Stimulated activated CD8-positive, alpha-beta memory T cell treated with anti-CD3 and anti-CD28 coated beads, Interleukin-12 subunit alpha, Interleukin-12 subunit beta, amount 100 ng/mL, for 4 hours (primary cell): ENCODE measurements around the gene SYPL2.
A peak's percentile ranks its signal among the peaks of the same experiment; 100 is the strongest.
"Not testable (repeated sequence)": the region's sequence is repeated elsewhere in the genome, so short reads cannot be mapped to it uniquely, and the experiment has no call there.

ENCODE experiments used
- DNase-seq: peaks from one replicate; pipeline ENCODE4 v3.0.0-alpha.2; 2020; ENCODE audit warnings: low read depth

Gene SYPL2

DNA sequence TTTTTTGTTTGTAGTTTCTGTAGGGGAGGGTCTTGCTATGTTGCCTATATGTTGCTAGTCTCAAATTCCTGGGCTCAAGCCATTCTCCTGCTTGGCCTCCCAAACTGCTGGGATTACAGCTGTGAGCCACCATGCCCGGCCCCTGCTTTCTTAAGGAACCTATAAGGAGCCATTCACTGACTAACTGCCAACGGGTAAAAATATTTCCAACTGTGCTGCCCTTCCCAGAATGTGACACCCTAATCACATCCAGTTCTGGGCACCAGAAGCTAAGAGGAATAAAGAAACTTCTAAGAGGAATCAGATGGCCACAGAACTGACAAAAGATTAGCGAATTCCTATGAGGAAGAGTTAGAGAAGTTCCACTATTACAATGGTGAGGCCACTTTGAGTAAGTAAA lies 6.4 kb downstream of the SYPL2 start:
- no peak for DNase-seq

DNA sequence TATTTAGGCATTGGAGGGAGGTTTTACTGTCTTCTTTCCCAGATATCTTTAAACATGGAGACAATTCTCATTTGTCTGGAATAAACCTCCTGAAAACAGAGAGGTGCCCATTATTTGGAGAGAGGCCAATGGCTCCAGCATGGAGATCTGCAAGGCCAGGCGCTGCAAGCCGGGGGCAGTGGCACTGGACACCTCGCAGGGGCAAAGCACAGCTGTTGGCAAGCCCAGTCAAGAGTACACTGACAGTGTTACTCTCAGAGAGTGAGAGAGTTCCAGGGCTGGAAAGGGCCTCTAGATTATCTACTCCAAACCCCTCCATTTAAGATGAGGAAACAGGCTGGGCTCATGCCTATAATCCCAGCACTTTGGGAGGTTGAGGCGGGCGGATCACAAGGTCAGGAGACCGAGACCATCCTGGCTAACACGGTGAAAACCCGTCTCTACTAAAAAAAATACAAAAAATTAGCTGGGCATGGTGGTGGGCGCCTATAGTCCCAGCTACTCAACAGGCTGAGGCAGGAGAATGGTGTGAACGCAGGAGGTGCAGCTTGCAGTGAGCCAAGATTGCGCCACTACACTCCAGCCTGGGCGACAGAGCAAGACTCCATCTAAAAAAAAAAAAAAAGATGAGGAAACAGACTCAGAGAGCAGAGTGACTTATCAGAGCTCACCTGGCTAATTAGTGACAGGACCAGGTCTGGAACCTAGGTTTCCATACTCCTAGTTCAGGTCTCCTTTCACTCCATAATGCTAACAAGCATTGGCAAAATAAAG lies 7.1 kb downstream of the SYPL2 start:
- not testable (repeated sequence) for DNase-seq

DNA sequence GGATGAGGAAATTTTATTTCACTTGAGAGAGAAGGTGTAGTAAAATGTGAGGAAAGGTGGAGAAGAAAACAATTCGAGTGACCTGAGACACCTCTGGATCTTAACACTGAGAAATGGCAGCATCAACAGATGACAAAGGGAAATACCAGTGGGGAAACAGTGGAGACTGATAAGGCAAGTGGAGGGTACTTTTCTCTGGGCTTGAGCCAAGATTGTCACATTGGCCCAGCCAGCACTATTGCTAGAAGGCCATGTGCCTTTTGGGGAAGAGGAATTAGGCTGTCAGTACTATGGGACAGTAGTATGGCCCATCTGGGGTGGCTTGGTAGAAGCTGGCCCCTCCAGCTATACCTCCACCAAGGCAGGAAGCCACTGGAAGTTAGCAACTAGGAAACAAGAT lies 8.4 kb downstream of the SYPL2 start:
- DNase-seq: no peak

DNA sequence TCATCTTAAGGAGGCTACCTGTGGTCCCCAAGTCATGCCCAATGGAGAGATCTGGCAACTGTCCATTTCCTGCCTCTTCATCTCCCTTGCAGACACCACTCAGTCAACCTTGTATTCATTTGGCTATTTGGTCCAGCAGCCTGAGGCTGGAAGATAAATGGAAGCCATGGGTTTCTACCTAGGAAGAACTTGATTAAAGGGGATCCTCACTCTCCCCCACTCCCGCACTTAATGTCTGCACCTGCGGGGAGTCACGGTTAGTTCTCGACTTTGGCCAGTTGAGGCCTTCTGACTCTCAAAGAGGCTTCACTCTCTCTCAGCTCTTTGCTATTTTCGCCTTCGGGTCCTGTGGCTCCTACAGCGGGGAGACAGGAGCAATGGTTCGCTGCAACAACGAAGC lies 8.9 kb downstream of the SYPL2 start:
- DNase-seq: no peak

DNA sequence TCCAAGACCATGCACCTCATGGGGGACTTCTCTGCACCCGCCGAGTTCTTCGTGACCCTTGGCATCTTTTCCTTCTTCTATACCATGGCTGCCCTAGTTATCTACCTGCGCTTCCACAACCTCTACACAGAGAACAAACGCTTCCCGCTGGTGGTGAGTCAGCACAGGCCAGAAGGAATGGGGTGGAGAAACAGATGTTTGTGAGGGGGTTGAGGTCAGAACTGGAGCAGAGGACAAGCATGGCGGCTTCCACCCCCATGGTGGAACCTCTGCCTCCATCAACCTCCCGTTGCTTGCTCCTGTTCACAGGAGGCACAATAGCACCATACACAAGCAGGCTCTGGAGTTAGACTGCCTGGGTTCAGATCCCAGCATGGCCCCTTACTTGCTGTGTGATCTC lies 10.5 kb downstream of the SYPL2 start:
- no peak for DNase-seq

DNA sequence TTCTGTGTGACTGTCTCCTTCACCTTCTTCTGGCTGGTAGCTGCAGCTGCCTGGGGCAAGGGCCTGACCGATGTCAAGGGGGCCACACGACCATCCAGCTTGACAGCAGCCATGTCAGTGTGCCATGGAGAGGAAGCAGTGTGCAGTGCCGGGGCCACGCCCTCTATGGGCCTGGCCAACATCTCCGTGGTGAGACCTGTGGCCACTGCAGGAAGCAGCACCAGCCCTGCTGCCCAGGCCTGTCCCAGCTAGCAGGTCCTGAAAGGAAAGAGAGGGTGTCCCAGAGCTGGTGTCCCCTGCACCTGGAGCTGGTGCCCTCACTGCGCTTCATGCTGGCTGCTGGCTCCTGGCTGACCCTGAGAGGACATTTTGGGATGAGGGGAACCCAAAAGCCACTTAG lies 11.5 kb downstream of the SYPL2 start:
- no peak for DNase-seq

DNA sequence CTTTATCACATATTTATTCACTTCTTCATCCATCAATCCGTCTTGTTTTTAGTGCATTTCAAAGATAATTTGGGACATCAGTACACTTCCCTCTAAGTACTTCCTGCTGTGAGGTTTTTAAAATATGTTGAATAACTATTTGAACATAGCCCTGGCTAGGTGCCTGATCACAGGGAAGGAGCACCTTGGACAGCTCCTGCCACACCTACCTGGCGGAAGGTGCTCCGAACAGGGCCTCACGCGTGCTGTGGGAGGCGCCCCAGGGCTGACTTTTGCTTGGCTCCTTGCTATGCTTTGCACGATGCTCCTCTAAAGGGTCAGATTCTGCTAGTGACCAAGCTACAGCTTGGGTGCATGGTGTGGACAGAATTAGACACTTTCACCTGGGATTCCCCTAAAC lies 12.5 kb downstream of the SYPL2 start:
- no peak for DNase-seq

DNA sequence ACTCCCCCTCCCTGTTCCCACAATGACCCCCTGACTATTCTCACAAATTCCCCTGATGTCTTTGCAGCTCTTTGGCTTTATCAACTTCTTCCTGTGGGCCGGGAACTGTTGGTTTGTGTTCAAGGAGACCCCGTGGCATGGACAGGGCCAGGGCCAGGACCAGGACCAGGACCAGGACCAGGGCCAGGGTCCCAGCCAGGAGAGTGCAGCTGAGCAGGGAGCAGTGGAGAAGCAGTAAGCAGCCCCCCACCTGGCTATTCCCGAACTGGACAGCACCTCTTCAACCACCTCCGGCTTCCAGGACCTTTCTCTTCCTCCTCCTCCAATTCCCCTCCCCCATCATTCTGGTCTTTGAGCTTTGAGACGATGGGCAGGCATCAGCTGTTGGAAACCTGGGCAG lies 13.0 kb downstream of the SYPL2 start:
- no peak for DNase-seq

DNA sequence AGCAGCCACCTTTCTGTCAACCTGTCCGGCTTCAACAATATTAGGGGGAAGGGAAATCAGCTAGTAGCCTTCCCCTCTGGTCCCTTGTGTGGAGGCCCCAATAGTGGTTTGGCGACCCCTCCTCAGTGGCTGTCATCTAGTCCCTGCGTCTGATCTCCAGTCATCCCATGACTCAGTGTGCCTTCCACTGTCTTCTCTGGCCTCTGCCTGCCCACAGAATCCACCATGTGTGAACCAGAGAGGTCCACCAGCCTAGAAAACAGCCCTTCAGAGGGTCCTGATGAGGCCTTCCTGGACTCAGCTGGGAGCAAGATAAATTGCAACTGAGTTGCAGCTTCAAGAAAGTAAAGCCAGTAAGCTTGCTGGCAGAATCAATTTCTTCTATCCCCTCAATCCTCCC lies 13.6 kb downstream of the SYPL2 start:
- no peak for DNase-seq

DNA sequence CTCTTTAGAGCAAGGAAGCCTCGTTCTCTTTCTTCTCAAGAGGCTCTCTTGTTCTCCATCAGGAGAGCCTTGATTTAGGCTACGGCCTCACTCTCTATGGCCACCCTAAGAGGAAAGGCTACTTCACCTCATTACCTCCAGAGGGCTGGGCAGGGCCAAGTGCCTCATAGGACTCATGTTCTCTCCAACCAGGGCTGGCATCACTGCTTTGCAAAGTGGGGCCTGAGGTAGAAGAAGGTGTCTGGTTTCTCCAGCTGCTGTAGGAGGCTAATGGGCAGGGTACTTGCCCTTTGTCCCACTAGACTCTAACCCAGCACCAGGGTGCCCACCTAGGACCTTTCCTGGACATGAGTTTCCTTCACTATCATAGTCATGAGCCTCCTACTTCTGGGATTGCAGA lies 15.3 kb downstream of the SYPL2 start:
- no peak for DNase-seq

DNA sequence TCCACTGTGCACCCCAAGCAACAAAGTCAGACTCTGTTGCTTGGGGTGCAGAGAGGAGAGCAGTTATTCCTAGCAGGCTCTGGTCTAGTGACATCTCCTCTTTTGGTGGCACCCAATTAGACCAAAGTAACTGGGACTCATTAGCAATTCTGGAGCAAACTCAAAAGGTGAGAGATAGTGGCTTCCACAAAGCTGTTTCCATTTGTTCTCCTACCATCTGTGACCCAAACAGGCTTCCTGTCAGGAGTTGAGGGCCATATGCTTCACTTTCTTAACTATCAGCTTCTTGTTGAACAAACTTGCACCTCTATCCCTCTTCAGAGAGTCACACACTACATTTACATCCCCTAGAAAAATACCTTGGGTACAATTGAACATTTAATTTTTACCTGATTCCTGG lies 15.9 kb downstream of the SYPL2 start:
- DNase-seq: no peak

DNA sequence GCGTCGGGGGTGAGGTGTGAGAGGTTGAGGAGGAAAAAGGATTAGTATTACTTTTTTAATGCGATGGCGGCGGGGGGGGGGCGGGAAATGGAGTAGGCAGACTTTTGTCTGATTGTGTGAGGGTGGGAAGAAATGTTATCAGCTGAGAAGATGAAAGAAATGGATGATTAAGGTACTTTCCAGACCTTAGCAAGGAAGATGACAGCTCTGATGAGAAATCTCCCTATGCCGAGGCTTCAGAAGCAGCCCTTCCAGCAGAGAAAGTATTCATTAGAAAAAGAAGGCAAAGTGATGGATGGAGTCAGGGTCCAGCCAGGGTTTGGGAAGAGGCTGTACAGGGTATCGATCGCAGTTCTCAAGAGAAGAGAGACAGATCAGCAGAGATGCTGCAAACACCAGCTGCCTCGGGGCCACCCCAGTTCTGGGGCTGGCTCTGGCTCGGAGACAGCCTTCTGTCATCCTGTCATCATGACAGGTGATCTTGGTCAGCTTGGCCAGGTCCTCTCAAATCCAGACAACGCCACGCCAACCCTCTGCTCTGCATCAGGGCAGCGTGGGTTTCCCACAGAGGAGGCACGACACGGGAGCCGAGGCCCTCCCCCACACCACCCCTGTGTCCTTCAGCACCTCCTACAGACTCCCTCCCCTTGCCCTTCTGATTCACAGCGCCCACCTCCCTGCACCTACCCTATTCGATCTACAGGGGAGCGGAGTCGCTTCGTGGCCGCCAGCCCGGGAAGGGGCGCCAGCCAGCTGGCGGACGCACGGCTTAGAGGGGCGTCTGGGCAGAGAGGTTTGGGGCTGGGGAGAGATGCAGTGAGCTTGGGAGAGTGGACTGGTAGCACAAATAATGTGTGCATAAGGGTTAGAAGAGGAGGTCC lies 16.7 kb downstream of the SYPL2 start:
- DNase-seq: no peak

DNA sequence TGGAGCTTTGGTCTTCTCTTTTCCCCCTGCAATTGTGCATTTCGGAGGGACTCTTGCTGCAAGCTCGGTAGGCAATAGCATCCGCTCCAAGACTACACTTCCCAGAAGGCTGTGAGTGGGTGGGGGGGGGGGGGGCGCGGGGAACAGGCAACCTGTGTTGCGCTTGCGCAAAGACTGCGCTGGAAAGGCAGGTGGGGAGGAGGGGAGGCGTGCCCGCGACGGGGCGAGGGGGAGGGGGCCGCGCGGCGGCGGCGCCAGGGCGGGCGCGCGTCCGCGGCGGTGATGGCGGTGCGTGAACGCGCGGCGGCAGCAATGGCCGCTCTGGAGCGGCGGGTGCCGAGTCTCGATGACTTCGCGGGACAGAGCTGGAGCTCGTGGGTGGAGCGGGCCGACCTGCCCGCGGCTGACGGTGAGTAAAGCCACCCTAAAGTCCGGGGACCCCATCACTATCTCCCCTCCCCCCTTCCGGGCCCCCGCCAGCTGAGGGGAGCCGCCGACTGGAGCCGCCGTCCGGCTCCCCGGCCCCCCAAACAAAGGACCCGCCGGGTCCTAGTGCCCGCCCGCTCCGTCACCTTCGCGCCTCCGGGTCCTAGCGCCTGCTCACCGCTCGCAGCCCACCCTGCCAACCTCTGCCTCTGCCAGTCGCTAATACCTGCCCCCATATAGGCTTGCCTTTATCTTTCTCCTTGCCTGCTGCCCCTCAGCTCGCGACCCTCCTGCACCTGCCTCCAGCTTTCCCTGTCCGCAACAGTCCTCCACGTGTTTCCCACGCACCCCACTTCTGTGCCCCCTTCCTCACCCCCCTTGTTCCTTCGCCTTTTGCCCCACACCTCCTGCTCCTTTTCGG lies 17.5 kb downstream of the SYPL2 start, which contains the start of gene ATXN7L2:
Gene ATXN7L2, plus strand, starts transcription at position 234 of the 847 bp plus-strand sequence. Its CDS starts 49 bp downstream, at position 283.
- DNase-seq: peak; percentile 90

DNA sequence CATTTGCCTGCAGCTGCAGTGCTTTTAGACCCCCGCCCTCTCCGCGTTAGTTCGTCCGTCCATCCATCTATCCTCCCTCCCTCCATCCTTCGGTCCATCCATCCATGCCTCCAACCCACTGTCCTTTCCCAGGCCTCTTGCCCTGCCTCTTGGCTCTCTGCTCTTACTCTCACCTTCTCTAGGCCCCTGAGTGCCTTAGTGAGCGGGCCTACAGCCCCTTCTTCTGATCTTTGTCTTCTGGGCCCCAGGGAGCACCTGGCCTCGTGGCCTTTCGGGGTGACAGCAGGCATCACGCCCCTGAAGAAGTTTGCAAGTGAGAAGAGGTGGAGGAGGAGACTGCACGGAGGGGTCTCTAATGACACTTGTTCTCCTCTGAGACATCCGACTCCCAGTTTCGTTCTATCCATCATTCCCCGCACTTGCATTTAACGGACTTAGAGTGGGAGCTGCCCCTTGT lies 18.2 kb downstream of the SYPL2 start:
- no peak for DNase-seq

DNA sequence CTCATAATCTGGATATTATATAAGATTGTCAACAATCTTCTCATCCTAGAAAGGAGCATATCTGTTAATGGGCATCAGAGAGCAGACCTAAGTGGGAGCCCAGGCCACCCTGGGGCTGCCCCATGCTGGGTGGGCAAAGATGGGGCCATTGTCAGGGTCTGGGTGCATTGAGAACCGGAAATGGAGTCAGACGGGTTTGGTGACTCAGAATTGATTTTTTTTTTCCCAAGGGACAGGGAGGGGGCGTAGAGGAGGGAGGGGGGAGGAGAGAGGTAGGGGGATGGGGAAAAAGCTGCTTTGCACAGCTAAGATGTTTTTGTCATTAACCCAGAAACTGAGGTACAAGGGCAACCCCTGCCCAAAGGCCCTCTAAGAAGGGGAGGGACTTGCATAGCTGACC lies 18.7 kb downstream of the SYPL2 start:
- DNase-seq: no peak

DNA sequence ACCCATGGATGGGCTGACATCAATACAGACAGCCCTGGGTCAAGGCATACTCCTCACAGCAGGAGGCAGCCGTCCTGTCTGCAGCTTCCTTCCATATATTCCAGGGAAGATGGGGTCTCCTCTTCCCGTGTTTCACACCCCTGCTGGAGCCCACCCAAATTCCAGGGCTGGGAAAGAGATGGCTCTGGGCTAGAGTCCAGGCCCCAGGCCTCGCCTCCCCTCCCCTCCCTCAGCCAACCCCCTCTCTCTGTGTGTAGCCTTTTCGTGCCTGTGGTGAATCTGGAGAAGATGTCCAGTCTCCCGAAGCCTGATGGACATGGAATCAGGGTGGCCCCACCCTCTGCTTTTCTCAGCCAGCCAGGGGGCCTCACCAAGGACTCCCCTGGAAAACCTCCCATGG lies 20.9 kb downstream of the SYPL2 start:
- no peak for DNase-seq

DNA sequence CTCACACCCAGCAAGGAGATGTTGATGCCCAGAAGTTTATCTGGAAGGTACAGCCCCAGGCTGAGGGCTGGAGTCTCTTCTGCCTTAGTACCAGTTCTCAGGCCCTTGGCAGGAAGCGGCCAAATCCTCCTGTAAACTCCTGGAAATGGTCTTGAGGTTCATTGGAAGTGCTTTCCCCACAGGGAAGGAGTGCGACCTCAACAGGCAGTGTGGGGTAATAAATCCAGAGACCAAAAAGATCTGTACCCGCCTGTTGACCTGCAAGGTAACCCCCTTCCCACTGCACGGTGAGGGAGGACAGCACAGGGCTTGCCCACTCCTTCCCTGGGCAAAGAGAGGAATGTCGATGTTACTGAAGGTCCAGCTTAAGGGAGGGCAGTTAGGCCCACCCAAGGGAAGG lies 21.9 kb downstream of the SYPL2 start:
- DNase-seq: no peak

DNA sequence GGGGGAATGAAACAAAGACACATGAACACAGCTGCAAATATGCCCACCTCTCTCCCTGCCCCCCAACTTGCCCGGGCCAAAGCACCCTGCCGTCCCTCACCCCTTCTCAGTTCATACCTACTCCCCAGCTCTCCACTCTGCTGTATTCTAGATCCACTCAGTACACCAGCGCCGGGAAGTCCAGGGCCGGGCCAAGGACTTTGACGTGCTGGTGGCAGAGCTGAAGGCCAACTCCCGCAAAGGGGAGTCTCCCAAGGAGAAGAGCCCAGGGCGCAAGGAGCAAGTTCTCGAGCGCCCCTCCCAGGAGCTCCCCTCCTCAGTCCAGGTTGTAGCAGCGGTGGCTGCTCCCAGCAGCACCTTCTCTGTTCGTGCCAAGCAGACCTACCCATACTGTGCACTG lies 22.4 kb downstream of the SYPL2 start:
- DNase-seq: no peak

DNA sequence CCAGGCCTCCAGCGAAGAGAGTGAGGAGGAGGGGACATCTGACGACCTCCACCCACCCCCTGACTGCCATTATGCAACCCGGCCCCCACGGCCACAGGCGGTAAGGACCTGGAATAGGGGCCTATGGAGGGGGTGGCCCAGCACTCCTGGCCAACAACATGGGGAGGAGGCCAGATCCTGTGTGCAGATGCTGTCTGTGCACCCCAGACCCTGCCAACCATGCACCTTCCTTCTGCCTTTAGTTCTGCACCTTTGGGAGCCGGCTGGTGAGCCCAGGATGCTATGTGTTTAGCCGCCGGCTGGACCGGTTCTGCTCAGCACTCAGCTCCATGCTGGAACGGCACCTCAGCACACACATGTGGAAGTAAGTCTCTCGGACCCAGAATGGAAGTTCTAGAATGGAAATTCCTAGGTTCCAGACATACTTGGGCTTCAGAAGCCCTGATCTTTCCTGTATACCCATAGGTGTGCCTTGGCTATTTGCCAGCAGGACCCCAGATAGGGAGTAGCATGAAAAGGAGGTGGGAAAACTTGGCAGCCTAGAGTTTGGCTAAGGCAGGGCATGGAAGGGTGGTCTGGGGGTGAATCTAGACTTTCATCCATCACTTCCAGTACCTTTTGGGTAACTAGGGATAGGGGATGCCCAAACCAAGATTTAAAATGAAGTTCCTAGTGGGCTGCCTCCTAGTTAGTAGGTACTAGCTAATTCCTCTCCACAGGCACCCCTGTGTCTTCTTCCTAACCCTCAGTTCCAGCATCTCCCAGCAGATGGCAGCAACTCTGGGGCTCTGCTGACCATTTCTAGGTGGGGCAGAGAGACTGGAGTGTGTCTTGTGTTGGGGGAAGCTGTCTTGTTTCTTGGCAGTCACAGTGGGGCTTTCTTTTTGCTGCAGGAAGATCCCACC lies 23.9 kb downstream of the SYPL2 start:
- peak; percentile 56 for DNase-seq

DNA sequence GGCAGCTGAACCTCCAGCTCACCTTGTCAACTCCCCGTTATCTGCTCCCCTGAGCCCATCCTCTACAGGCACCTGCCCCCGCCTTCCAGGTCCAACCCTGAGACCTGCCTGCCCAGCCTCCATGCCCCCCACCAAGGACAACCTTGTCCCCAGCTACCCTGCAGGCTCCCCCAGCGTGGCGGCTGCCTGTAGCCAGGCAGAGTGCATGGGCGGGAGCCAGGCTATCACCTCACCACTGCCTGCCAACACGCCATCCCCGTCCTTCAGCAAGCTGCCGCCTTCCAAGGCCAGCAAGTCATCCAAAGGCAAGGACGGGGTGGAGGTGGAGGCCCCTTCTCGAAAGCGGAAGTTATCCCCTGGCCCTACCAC lies 24.6 kb downstream of the SYPL2 start:
- DNase-seq: no peak

DNA sequence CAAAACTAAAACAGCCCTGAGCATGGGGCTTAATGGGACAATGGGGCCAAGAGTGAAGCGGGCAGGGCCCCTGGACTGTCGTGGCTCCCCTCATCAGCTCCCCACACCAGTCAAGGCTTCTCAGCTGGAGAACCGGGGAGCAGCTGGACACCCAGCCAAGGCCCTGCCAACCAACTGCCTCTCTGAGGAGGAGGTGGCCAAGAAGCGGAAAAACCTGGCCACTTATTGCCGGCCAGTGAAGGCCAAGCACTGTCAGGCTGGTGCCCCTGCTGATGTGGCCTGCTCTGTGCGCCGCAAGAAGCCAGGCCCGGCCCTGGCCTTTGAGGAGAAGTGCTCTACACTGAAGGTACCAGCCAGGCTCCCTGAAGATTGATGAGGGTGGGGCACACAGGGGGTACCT lies 25.0 kb downstream of the SYPL2 start:
- no peak for DNase-seq
